HG03045 (cell line): Measurements from ENCODE around the gene TTLL11.
"Not testable (repeated sequence)": the region's sequence is repeated elsewhere in the genome, so short reads cannot be mapped to it uniquely, and the experiment has no call there.

Experiments
- ATAC-seq: cut with Tn5 transposase; IDR thresholded peaks from one replicate; pipeline ENCODE4 v1.9.1; 2021; ENCODE audit warnings: mild to moderate bottlenecking, moderate library complexity; ENCODE audit not compliant: unreplicated experiment

Gene TTLL11

DNA sequence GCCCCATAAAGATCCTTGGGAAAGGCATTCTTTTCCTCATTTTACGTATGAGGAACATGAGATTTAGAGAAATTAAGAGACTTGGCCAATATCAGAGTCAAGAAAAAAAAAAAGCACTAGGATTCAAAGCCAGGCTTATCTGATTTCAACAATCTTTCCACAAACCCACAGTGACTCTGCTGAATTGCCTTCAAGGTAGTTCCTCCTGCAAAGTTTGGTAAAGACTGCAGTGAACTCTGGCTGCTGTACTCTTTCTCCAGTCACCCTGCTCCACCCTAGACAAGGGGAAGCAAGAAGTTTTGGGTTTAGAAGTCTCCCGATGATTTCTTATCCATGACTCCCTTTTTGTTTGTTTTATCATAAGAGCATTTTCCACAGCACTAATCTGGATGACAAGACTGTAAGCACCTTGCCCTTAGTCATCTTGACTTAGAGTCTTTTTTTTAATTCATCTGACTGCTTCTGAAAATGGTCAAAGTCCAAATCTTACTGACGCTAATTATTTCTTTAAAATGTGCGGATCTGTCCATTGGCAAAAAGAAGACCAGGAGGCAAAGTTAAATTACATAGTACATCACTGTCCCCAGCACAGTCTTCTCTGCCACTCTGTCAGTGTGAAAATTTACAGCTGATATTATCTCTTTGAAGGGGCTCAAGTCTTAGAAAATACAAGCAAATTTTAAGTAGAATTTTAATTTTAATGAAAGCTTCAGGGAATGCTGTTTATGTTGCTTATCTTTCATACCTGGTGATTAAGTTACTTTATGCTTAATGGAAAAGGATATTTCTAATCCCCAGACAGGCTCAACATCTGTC lies 180.1 kb downstream of the TTLL11 start:
- ATAC-seq: no peak

DNA sequence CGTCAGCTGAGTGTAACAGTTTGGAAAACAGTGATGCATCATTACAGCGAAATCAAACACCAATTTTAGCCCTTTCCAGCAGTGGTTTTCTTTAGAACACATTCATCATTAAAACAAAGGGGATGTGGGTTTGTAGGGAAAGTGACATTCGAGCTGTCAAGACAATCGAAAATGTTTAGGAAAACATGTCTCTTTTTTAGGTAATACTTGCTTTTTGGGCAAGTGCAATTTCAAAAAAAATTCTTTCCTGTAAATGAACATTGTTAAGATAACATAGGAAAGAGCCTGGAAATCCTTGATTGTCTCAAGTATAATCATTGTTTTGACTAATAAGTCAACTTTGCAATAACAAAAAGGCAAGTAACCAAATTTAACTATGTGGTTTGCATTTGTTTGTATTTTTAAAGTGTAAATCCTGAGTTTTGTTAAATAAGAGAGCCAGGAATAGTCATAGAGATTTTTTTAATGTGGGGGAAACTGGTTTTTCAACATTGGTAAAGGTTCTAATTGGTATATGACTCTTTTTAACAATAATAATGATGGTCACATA lies 182.5 kb downstream of the TTLL11 start:
- no peak for ATAC-seq

DNA sequence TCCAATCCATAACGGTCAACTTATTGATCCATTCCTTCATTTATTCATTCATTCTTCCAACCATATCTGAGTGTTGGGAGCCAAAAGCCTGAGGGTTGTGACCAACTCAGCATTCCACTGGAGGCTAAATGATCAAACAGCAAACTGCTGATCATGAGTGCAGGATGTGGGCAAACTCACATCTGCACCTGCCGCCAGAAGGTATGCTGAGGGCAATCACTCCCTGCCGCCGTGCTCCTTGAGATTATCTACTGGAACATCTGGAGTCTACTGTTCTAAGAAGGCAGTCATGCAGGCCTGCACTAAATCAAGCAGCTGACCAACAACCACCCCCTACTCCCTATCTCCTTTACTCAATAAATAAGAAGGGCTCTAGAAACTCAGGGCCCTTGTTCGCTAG lies 184.0 kb downstream of the TTLL11 start:
- ATAC-seq: no peak

DNA sequence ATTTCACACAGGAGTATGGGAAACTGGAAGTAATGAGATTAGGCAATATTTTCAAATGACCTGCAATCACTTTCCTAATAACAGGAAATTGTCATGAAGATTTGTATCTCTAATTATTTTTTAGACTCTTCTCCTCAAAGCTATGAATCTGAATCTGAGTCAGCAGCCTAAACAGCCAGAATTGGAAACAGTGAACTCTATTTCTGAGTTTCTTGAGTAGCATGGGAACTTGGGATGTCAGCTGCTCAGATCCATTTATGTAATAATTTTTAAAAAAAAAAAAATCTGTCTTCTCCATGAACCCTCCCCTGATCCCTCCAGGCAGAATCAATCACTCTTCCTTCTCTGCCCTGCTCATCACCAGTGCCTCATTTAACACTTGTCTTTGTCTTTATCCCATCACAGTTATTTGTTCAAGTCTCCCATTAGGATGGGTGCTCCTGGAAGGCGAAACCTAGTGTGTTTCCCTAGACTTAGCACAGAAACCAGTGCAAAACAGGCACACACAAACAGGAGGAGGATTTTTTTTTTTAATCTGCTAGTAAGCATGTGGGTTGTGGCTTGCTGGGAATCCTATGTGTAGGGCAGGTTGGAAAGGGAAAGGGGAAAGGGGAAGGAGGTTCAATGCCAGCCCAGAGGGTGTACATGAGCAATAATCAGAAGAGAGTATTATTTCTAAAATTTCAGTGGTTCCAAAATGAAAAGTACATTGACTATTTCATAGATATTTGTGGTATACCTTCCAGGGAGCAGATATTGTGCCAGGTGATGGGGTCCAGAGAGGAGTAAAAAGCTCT lies 186.8 kb downstream of the TTLL11 start:
- no peak for ATAC-seq

DNA sequence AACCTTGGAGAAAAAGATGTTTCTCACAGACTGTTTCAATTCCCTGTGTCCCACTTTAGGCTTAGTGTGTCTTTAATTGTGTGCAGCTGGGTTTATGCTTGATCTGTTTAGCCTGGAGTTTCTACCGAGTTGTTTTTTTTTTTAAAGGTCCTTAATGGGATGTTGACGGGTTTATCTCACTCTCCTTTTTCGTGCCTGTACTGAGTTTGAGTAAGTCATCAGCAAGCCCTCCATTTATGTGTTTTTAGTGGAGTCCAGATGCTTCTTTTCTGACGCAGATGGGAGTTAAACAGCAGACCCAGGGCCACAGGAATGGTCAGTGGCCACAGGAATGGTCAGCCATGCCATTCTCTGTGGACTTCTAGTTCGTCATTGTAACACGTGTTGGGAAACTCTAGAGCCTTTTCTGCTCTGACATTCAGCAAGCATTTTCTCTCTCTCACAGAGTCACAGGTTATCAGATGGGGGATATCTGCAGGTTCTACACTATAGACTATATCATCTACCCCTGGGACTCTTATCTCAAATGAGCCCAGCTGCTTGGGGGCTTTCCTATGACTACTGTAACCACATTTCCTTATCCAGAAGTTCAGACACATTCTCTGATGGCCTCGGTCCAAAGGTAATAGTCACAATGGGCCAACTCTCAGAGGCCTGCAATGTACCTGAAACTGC lies 190.5 kb downstream of the TTLL11 start:
- no peak for ATAC-seq

DNA sequence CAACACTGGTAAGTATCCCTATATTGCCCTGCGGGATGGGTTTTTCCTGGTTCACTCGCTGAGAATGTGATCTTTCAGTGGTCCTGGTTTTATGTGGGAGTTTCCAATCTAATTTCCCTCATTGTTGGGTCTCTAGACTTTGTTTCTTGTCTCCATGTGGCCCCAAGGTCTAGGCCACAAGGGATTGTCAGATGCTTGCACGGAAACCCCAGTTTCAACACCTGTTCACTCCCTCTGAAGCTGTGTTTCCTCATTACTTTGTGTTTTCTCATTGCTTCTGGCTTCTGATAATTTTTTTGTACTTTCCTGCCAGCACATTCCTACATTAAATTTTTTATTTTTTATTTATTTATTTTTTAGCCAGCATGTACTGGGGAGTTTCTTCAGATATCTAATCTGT lies 191.5 kb downstream of the TTLL11 start:
- ATAC-seq: no peak

DNA sequence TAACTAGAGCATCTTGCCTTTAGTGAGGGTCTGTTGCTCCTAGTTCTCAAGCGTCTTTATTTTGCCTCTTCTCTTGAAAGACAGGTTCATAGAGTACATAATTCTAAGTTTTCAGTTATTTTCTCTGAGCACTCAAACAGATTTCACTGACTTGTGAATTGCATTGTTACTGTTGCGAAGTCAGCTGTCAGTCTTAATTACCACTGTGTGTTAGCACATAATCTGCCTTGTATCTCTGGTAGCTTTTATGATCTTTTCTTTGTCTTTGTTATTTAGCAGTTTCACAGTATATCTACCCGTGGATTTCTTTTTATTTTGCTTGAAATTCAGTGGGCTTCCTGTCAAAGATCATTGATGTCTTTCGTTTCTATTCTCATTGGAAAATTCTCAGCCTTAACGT lies 192.9 kb downstream of the TTLL11 start:
- ATAC-seq: no peak

DNA sequence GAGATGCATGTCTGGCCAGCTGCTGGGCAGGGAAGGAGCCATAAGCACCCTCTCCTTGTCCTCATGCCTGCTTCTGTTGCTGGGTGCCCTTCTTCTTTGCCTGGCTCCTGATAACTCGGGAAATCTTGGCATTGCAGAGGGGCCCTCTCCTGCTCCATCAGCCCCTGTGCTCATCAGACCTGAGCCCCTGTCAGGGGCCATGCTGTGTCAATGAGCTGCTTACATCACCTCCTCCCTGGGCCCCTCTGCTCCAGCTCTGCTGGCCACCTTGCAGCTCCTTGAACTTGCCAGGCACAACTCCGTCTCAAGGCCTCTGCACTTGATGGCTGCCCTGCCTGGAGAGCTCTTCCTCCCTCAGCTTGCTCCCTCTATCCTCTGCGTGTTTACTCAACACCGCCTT lies 194.3 kb downstream of the TTLL11 start:
- ATAC-seq: no peak

DNA sequence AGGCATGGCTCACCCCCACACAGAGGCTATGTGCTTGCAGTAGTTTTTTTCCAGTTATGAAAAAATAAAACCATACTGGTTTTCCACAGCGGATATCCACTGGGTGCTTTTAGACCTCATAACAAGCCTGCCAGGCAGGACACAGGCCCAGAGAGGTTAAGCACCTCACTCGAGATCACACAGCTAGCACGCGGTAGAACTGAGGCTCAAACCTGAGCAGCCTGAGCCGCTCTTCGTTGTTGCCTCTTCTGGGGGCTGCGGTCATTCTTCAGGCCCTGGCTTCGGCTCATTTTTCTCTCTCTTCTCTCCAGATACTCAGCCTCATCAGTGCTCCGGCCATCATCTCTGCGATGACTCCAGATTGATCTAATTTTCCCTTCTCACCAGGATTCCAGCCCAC lies 196.0 kb downstream of the TTLL11 start:
- no peak for ATAC-seq

DNA sequence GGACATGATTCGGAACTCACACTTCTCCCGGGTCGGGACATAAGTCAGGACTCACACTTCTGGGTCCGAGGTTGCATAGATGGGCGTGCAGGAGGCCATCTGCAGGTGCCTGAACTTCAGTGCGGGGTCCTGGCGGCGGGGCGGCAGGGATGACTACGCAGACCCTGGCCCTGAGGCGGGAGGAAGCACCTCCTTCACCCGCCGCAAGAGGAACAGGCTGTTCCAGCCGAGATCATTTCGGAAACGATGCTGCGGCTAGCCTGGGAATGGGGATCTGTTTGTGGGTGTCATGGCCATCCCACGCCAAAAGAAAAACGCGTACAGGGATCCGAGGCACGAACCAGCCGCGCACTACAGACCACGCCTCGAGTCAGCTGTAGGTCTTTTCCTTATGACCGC lies 196.6 kb downstream of the TTLL11 start:
- no peak for ATAC-seq

DNA sequence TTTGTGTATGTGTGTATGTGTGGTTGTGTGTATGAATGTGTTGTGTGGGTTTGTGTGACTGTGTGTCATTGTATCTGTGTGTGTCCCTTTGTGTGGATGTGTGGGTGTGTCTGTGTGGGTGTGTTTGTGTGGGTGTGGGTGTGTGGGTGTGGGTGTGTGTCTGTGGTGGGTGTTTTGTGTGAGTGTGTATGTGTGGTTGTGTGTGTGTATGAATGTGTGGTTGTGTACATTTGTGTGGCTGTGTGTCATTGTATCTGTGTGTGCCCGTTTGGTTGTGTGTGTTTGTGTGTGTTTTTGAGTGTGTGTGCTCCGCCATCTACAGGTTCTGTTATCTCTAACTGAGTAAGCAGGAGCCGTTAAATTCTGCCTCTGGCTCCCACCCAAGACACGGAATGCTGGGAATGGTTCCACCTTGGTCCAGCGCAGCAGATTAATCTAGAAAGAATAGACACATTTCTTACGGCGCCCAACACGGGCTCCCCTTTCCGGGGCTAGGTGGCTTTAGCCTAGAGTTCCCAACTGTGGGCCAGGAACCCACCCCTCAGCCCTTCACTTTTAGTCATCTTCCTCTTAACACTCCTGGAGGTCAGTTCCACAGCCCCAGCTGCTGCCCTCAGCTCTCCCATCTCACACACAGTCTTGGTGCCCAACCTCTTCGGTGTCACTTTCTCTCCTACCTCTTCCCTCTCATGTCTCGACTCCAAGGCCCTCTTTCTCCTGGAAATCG lies 197.1 kb downstream of the TTLL11 start:
- ATAC-seq: no peak

DNA sequence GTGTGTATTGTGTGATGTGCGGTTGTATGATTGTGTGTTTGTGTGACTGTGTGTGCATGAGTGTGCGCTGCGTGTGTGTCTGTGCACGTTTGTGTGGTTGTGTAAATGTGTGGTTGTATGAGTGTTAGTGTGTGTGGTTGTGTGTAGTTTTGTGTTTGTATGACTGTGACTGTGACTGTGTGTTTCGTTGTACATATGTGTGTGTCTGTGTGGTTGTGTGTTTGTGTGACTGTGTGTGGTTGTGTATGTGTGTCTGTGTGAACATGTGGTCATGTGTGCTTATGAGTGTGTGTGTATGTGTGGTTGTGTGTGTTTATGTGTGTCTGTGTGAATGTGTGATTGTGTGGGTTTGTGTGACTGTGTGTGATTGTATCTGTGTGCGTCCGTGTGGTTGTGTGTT lies 197.8 kb downstream of the TTLL11 start:
- no peak for ATAC-seq

DNA sequence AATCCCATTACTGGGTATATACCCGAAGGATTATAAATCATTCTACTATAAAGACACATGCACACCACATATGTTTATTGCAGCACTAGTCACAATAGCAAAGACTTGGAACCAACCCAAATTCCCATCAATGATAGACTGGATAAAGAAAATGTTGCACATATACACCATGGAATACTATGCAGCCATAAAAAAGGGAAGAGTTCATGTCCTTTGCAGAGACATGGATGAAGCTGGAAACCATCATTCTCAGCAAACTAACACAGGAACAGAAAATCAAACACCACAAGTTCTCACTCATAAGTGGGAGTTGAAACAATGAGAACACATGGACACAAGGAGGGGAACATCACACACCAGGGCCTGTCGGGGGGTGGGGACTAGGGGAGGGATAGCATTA lies 198.7 kb downstream of the TTLL11 start:
- not testable (repeated sequence) for ATAC-seq

DNA sequence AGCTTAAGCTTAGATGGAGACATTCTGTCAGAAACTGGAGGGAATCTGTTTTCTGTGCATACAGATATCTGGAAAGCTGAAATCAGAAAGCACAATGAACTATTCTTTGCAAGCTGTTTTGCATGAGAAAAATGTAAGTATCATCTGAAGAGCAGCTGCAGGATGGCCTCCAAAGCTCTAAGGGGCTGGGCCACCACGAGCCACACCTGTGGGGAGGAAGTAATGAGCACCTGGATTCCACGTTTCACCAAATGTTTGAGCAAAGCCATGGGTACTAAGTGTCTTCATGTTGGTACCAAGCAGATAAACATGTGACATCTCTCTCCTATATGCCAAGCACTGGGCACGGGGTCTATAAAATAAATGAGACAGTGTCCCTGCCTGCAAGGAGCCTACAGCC lies 199.3 kb downstream of the TTLL11 start:
- no peak for ATAC-seq

DNA sequence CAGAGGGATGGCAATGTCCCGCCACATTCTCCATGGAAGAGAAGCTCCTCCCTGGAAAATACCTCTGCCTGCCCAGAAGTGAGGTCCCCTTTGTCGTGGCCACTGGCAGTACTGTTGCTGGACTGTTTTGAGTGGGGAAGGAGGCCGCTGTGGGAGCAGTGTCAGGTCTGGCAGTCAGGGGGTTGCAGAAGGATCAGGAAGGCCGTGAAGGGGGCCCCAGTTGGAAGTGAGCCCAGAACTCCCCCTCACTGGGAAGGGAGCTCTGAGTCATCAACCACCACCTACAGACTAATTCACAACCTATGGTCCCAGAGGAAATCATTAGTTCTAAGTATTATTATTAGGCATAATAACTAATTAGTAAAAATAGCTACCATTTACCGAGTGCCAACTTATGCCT lies 200.4 kb downstream of the TTLL11 start:
- no peak for ATAC-seq

DNA sequence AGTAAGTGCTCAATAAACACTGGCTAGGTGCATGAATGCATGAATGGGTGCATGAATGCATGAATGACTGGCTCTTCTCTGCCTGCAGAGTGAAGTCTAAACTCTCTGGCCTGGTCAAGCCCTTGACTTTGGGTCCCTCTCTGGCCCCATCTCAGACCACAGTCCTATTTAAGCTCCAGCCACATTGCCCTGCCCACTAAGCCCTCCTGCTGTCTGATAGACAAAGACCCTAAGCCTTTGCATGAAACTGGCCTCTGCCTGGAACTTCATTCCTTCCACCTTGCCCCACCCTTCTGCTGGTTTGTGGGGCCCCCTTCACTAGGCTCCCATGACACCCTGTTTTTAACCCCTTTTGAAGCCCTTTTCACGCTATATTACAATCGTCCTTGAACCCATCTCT lies 202.4 kb downstream of the TTLL11 start:
- ATAC-seq: no peak

DNA sequence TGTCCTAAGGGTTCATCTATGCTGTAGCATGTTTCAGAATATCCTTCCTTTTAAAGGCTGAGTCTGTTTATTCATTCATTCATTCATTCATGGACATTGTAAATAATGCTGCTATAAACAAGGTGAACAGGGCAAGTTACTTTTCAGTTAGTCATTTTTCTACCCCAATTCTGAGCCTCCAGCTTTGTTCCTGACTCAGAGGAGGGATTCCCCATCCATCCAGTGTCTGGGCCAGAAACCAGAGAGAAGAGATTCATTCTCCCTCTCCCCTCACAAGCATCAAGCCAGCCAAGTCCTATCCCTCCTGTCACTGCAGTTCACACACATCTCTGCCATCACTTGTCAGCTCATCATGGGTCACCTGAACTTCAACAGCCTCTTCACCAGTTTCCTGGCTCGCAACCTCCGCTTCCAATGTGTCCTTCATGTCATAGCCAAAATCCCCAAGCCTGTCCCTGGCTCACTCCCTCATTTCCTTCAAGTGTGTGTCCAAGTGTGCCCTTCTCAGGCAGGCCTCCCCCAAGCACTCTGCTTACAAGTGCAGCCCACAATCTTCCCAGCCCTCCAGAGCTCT lies 203.0 kb downstream of the TTLL11 start:
- no peak for ATAC-seq

DNA sequence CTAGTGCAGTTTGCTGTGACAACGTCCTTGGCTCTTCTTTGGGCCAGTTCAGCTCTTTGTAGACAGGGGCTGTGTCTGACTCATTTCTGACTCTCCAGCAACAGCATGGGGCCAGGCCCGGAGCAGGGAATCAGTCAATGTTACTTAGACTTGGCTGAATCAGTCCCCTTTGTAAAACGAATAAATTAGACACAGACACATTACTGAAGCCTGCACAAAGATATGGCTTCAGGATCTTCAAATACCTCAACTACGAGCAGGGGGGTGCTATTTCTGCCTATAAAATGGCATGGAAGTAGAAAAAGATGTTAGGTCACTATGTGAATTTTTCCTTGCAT lies 204.7 kb downstream of the TTLL11 start:
- no peak for ATAC-seq

DNA sequence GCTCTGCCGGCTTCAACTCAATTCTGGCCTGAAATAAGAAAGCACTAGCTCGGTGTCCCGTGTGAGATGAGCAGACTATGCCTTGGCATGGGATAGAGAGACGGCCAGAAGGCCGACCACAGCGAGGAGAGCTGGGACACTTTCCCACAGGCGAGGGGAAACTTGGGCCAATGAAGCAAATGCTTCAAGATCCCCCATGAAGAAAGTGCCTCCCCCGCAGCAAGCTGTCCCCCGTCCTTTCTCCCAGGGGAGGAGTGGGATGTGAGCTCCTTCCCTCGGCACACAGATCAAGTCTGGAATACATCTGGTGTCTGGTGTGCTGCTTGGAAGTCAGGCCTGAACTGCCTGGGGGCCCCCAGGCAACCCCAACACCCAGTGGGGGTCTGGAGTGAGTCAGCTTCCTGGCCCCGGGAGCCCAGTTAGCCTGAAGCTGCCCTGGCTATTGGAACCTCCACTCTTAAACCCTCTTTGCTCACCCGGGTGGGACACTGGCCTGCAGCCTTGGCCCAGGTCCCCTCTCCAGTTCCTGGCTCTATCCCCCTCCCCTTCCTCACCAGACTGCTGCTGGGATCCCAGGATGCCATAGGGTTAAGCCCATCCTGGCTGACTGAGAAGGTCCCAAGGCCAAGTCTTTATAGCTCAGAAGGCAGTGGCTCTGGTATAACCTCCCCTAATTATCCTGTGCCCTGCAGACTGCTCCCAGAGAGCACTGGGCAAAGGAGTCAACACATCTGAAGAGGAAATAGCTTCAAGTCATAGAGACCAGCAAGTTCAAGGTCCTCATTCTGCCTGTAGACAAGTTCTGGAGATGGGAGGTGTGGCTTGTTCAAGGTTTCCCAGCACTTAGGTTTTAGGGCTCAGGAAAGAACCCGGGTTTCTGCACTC lies 205.3 kb downstream of the TTLL11 start:
- no peak for ATAC-seq
